GM19043 (cell line): Measurements from ENCODE around the gene ADCY5.

ENCODE experiments used
- ATAC-seq: cut with Tn5 transposase; IDR thresholded peaks from one replicate; pipeline ENCODE4 v1.9.1; 2021; ENCODE audit warnings: low read depth; ENCODE audit not compliant: unreplicated experiment

ADCY5 gene

GRCh38 chr3:123312331-123313265, 136.3 kb downstream of the ADCY5 start:
- no peak for ATAC-seq

DNA sequence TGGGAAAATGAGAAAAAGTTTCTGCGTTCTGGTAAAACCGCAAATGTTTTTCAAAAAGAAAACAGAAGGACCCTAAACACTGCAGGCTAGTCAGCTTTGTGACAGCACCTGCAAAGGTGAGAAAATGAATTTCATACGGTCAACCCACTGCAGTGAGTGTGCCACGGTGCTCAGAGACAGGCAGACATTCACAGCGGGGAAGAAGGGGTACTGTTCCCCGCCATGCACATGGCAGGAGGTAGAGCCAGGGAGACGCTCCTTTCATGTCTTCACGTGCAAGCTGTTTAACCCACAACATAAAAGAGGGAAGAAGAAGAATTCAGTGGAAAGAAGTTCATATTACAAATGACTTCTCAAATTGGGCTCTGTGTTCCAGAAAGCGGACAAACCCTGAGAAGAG, 137.7 kb downstream of the ADCY5 start:
- no peak for ATAC-seq

DNA sequence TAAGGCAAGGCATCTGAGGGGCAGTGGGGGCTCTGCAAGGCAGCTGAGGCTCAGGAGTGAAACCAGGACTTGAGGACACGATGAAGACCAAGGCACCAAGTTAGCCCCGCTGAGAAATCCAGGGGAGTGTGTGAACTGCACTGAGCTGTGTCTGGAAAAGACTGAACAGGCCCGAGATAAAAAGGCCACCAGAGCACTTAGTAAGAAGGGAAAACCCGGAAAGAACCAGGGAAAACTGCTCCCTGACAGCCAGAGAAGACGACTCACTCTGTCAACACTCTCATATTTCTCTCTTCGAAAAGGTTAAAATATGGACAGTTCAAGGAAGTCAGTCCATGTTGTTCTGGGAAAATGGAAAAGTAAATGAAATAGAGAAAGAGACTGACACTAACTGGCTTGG, 138.1 kb downstream of the ADCY5 start:
- no peak for ATAC-seq

- ATAC-seq, result no peak
Observed at GRCh38 chr3:123310186-123310585, 138.7 kb downstream of the ADCY5 start.

- ATAC-seq, result no peak
Observed at GRCh38 chr3:123307064-123307463, 141.8 kb downstream of the ADCY5 start.

- ATAC-seq, result no peak
Observed at GRCh38 chr3:123305192-123305591, 143.7 kb downstream of the ADCY5 start.

DNA sequence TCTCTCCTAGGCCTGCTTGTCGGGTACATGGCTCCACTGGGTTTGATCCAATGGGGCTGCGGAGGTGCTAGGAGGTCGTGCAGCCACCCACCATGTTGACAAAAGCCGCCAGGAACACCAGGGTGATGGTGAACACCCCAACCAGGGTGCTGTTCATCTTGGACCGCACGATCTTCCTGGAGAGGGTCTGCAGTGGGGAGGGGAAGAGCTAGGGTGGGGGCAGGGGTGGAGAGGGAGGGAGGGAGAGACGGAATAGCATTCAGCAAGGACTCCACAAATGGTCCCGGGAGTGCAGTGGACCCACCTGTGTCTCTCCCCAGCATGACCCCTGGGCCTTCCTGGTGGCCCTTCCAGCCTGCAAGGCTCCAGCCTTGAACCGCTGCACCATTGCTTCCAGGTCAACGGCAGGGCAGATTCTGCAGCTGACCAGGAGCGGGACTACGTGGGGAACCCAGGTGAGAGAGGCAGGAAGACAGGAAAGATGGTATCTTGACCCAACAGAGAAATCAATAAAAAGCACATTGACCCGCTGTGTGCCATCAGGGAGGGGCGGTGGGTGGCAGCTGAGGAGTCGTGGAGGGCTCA, 144.8 kb downstream of the ADCY5 start:
- ATAC-seq, result no peak

DNA sequence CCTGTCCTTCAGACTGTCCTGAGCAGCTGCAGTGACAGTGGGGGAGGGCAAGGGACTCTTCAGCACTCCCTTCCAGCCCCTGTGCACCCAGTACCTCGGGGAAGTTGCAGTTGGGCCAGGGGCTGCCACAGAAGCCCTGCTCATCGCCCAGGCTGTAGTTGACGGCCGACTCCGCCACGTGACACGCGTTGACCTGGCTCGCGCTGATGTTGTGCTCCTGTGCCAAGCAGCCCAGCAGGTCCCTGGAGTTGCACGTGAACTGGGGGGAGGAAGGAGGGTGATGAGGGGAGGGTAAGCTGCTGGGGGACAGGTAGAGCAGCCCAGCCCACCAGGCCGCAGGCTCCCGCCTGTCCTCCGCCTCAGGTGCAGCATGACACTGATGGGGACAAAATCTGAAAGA, 145.9 kb downstream of the ADCY5 start:
- ATAC-seq, result no peak

DNA sequence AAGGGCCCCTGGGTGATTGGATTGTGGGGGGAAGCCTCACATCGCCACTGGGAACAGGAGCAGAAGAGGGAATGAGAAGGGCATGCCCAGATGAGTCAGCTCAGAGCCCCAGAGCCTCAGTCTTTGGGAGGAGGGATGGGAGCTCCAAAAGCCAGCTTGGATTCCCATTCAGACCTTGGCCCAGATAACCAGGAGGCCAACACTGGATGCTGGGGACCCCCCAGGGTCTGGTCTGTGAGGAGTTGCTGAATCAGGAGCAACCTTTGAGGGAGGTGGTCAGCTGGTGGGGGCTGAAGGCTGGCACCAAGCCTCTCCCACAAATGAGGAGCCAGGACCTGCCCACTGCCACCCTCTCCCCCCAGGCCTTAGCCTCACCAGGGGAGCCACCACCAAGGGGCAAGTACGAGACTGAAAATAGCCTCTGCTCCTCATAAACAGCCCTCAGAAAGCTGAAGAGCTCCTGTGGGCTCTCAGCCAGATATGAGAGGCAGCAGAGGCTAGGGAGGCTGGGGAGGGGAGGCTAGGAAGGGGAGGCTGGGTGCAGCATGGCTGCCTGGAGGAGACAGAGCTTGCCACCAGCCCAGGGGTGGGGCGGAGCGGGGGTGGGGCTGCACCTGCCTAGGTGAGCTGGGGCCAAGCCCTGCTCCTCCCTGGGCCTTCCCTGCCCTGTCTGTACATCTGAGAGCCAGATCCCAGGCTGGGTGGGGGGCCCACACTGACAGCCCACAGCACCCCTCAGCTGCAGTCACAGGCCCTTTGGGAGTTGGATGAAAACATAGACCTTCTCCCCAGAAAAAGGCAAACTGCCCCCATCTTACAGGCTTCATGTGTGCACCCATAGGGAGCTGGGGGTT, 147.3 kb downstream of the ADCY5 start:
- ATAC-seq, result no peak

DNA sequence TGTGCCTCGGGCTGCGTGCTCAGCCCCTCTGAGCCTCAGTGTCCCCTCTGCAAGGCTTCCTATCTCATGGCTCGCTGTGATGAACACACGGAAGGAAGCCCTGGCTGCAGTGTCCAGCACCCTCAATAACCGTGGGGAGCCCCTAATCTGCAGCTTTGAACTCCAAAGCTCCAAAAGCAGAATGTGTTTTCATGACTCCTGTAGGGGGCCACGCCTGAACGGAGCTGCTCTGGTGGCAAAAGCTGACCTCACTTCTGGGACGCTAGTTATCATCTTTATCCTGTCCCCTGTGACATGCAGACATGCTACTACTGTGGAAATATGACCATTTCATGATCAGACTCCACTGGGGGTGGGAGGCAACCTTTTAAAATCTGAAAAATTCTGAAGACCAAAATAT, 148.3 kb downstream of the ADCY5 start:
- ATAC-seq, result no peak

GRCh38 chr3:123300056-123300455, 148.8 kb downstream of the ADCY5 start:
- no peak for ATAC-seq

- ATAC-seq, result no peak
Observed at GRCh38 chr3:123299581-123299980, 149.3 kb downstream of the ADCY5 start.

DNA sequence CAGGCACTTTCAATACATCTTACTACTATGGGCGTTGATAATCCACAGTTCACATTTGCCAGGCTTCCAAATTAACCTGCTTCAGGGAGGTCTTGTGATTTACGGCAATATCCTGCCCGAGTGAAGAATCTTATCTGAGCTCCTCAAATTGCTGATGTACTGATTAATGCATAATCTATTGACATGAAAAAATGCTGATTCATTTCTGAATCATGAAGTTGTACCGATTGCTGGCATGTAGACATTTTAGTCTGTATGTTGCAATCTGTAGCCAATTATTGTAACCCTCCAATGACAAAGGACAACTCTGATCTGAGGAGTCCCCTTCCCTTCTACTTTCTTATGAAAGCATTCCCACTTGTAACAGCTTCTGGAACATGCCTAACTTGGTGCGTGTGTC, 150.0 kb downstream of the ADCY5 start:
- no peak for ATAC-seq

DNA sequence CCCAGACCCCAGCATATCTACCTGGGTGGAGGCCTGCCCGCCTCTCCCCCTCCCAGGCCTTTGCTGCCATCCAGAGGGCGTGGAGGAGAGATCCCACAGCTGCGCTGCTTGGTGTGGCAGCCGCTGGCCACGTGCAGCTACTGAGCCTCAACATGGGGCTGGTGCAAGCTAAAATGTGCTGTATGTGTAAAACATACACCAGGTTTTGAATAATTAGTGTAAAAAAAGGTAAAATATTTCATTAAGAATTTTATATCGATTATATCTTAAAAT, 151.3 kb downstream of the ADCY5 start:
- ATAC-seq, result no peak

DNA sequence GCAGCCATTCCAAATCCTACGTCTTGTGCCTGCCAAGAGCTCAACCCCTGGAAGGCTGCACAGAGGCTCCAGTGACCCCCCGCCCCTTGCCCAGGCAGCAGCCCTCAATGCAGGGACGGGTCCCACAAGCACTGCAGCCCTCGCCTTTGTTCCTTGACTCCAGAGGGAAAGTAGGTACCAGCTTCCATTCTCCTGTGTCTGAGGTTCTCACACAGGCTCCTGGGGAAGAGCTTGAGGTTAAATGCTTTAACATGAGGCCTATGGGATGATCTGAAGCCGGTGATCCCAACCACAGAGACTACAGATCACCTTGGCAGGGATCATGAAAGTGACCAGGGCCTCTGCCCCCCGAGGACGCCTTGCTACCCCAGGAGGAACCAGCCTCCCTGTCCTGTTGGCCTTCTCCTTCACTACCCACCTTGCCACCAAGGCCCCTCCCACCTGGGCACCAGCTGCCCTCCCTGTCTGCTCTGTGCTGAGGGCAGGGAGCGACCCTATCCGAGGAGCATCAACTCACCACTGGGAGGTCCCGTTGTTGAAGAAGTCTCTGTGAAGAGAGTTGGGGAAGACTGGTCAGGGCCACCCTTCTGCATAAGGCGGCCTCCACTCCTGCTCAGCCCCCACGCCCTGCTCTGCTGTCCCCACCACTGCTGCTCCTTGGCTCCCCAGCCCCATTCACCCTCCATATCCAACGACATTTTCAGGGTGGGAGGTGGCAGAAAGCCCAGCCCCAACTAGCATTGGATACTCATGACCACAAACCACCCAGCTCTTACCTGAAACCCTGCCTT, 151.9 kb downstream of the ADCY5 start:
- ATAC-seq, result no peak

GRCh38 chr3:123296261-123296660, 152.6 kb downstream of the ADCY5 start:
- no peak for ATAC-seq

DNA sequence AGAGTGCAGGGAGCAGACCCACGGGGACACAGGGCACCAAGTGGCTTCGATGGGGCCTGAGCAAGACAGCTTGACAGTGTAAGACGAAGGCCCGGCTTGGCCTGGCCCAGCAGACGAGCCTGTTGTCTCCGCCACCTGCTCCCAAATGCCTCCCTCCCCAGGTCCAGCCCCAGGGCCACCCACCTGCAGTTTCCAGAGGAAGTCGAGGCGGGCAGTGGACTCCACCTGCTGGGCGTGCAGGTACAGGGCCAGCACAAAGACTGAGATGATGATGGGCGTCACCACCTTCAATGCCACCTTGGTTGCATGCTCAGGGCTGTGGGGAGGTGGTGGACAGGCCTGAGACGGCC, 153.0 kb downstream of the ADCY5 start:
- no peak for ATAC-seq

DNA sequence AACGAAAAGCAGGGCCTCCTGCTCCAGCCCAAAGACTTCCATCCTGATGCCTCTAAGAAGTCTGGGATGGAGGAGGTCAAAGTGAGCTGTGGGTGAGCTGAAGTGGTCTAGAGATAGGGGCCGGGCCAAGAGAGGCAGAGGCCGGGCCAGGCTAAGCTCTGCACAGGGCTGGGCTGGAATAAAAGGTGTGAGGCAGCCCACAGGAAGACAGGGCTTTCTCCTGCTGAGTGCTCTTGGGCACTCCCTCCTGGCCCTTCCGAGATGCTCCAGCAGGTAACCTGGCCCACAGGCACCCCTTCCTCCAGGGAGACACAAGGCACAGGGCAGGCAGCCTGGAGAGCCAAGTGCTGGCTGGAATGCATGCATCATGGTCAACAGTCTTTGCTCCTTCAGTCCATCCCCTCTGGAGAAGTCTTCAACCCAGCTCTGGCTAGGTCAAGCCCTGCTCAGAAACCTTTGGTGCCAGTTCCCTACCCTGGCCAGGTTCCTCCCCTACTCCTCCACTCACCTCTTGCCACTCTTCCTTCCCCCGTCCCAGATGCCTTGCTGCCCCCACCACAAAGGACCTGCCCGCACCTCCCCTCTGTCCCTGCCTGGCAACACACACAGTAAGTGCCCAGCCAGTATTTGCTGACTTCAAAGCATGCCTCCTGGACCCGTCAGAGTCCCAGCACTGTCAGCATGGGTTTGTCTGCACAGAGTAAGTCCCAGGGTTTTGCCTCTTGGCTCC, 153.6 kb downstream of the ADCY5 start:
- ATAC-seq, result no peak

DNA sequence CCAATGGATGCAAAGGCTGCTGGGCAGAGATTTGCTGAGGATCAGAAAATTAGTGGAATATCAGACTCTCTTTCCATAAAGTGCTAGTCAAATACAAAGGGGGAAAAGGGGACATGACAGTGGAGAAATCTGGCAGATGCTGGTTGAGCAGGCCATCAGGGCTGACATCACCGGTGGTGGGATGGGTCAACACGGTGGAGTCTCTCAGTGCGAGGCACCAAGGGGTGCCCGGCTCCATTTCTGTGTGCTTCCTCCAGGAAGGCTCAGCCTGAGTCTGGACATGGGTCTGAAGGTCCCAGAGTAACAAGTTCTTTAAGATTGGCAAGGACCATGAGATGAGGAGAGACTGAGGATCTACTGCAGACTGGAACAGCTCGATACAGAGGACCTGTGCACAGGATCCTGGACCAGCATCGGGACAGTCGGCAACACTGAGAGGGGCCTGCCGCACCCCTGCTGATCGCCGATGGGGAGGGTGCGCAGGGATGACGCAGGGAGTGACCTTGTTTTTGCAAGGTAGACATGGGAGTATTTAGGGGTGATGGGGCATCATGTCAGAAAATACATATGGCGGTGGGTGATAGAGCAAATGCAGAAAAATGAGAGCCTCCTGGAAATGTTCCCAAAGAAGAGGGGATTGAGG, 154.5 kb downstream of the ADCY5 start:
- no peak for ATAC-seq
